NT2/D1 (cell line): Measurements from ENCODE around the gene LRMDA.

ENCODE experiments used
- DNase-seq: peaks from one replicate; pipeline ENCODE4 v3.0.0-alpha.2; 2011; ENCODE audit warnings: low read depth, low spot score
- H3K27me3 ChIP-seq: 2 replicates; pipeline ENCODE4 v1.6.0; 2011; ENCODE audit warnings: mild to moderate bottlenecking; ENCODE audit not compliant: insufficient read length, insufficient read depth
- H3K36me3 ChIP-seq: 2 replicates; pipeline ENCODE4 v1.6.1; 2011; ENCODE audit warnings: mild to moderate bottlenecking, low read length, mixed read lengths; ENCODE audit not compliant: insufficient read depth, insufficient read length
- H3K4me1 ChIP-seq: 2 replicates; pipeline ENCODE4 v1.5.1; 2011; ENCODE audit not compliant: insufficient read depth, insufficient read length
- H3K4me3 ChIP-seq: 2 replicates; pipeline ENCODE4 v1.5.1; 2011; ENCODE audit warnings: low read depth; ENCODE audit not compliant: insufficient read length
- H3K9ac ChIP-seq: 2 replicates; pipeline ENCODE4 v1.6.0; 2011; ENCODE audit warnings: low read depth; ENCODE audit not compliant: insufficient read length
- H3K9me3 ChIP-seq: 2 replicates; pipeline ENCODE4 v1.5.1; 2011; ENCODE audit warnings: mild to moderate bottlenecking, low read length; ENCODE audit not compliant: insufficient read depth
- SUZ12 ChIP-seq: IDR thresholded peaks from 2 replicates; pipeline ENCODE4 v1.6.1; 2011; ENCODE audit not compliant: insufficient read length, insufficient read depth; ENCODE audit errors: extremely low read depth
- YY1 ChIP-seq: IDR thresholded peaks from 2 replicates; pipeline ENCODE4 v1.6.1; 2011; ENCODE audit not compliant: insufficient read length, insufficient read depth
- ZNF274 ChIP-seq: IDR thresholded peaks from 2 replicates; pipeline ENCODE4 v1.6.1; 2011; ENCODE audit warnings: mild to moderate bottlenecking, low read depth, low read length

The LRMDA gene

DNA sequence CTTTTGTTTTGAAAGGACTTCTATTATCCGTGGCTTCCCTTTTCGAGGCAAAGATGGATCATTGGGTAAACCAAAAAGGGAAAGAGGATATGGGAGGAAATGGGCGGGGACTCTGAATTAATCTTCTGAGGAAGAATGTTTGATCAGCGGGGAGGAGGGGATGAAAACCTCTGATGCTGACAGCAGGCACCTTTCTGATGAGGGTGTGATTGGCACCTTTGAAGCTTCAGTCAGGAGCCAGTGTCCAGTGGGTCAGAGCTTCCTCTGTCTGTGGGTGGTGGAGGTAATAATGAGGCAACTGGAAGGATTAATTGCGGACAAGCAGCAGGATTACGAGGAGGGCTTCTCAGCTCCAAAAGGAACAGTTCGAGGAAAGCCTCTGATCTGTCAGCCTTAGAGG, 877.6 kb downstream of the LRMDA start:
- Histone ChIP-seq H3K27me3 (no peaks in the 10 kb centered on the region), H3K36me3 (no peaks in the 10 kb centered on the region), H3K9ac (no peak overlapping the region), H3K9me3 (no peaks in the 10 kb centered on the region), H3K4me3 (no peak overlapping the region), H3K4me1 (no peaks in the 10 kb centered on the region)
- DNase-seq = no peak
- TF ChIP-seq ZNF274 = no peak
- TF ChIP-seq SUZ12 = no peak
- no peak for TF ChIP-seq YY1

DNA sequence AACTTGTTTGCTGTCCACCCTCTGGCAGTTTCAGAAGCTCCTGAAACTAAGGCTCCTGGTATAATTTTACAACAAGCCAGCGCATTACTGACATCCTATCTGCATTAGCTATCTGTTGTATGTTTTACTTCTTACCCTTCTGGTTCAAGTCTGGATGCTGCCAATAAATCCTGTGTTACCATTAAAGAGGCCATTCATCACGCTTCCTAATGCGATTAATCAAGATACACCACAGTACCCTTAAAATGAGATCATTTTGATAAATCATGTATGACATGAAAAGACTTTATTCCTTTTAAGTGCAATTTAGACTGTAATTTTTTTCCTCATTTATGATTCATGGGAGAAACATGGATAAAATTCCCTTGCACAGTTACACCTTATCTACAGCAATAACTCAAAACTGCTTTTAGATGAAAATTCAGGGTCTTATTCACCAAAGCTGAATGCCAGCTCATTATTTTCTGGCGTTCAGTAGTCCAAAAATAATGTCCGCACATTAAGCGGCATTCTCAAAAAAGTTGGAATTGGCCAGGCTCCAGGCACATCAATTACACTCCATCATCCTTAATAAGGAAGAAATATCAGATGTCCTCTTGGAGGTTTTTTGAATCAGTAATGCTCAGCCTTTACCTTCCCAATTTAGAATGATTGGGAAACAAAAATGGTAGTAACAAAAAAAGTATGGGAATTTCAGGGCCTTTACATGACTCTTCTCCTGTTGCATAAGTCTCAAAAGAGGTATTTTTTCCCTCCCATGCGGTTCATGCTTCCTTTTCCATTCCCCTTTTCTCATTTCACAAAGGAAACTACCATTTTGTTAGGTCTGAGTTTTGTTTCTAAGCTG, 878.5 kb downstream of the LRMDA start:
- Histone ChIP-seq H3K9ac (no peak overlapping the region), H3K9me3 (no peaks in the 10 kb centered on the region), H3K4me1 (no peaks in the 10 kb centered on the region), H3K36me3 (no peaks in the 10 kb centered on the region), H3K27me3 (no peaks in the 10 kb centered on the region), H3K4me3 (no peak overlapping the region)
- DNase-seq = no peak
- TF ChIP-seq YY1 = no peak
- TF ChIP-seq SUZ12 = no peak
- no peak for TF ChIP-seq ZNF274

DNA sequence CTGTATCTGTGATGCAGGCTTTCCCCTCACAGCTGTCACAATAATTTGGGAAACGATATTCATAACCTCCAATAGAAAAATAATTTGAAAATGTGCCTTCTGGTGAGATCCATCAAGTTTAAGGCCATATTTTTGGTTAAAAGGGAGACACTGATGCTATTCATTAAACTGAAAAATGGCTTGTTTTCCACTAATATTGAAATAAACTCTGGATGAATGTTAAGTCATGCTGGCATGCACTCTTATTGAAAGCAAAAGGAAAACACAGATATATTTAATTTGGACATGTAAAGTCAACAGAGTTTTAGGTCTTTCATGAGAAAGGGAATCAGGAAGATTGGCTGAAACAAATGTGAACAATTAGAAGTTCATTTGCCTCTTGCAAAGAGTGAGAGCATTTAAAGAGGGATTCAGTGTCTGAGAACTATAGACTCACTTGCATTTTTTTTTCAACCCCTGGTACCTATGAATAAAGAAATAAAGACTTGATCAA, 879.2 kb downstream of the LRMDA start:
- TF ChIP-seq SUZ12 (no peak), ZNF274 (no peak), YY1 (no peak)
- Histone ChIP-seq H3K36me3 (no peaks in the 10 kb centered on the region), H3K27me3 (no peaks in the 10 kb centered on the region), H3K4me3 (no peak overlapping the region), H3K9me3 (no peaks in the 10 kb centered on the region), H3K9ac (no peak overlapping the region), H3K4me1 (no peaks in the 10 kb centered on the region)
- DNase-seq = no peak

DNA sequence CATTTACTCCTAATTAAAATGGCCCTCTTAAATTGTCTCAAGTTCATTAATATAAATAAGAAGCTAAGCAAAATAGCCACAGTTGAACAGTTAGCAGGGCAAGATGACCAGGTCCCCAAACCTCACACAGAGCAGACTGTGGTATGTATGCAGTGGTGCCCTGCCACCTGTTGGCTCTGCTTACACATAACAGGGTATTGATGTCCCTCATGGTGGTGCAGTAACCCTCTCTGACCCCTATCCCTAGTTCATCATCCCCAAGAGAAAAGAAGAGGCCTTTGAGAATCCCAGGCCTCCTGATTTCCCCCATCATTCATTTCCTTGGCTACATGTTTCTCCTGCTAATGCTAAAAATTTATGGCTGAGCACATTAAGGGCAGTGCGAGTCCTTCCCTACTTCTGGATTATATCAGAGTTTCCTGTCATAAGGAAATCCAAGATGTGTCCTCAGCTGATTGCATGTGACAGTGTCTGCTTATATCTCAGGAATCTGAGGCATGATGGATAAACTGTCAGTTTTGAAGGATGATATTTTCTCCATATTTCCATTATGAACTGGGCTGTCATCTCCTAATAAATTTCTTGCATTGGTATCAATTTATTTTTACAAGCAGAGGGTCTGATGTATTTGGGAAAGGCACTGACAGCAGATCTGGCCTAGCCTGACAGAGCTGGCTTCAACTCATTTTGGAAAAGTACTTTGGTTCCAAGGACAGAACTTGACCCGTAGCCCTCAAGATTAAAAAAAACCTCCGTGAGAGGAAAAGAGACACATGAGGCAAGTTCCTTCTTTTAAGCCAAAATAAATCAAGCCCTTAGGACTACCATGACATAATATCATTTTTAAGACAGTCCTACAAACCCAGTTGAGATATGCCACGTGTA, 880.6 kb downstream of the LRMDA start:
- H3K9me3 ChIP-seq = no peaks in the 10 kb centered on the region
- H3K4me1 ChIP-seq = no peaks in the 10 kb centered on the region
- H3K27me3 ChIP-seq = no peaks in the 10 kb centered on the region
- H3K9ac ChIP-seq = no peak overlapping the region
- TF ChIP-seq YY1 (no peak), ZNF274 (no peak), SUZ12 (no peak)
- DNase-seq = peak; percentile 46
- H3K4me3 ChIP-seq = no peak overlapping the region
- no peaks in the 10 kb centered on the region for H3K36me3 ChIP-seq

DNA sequence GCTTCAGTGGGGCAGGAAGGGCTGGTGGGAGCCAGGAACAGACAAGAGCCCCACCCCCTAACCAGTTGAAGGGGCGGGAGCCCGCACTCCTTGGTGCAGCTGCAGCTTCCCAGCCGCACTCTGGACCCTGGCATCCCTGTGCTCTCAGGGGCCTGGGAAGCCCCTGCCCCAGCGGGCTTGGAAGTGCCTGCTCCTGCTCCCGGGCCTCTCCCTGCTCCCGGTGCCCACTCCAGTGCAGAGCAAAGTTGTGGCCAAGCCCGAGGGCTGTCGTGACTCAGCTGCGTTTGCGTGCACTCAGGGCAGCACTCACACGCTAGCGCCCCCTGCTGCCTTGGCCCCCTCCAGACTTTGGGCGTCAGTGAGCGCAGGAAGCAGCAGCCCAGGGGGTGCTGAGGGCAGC, 883.8 kb downstream of the LRMDA start:
- Histone ChIP-seq H3K4me1 (no peaks in the 10 kb centered on the region), H3K36me3 (no peaks in the 10 kb centered on the region), H3K9ac (no peak overlapping the region), H3K9me3 (no peaks in the 10 kb centered on the region), H3K27me3 (no peaks in the 10 kb centered on the region), H3K4me3 (no peak overlapping the region)
- TF ChIP-seq SUZ12 (no peak), YY1 (no peak), ZNF274 (no peak)
- DNase-seq = no peak

DNA sequence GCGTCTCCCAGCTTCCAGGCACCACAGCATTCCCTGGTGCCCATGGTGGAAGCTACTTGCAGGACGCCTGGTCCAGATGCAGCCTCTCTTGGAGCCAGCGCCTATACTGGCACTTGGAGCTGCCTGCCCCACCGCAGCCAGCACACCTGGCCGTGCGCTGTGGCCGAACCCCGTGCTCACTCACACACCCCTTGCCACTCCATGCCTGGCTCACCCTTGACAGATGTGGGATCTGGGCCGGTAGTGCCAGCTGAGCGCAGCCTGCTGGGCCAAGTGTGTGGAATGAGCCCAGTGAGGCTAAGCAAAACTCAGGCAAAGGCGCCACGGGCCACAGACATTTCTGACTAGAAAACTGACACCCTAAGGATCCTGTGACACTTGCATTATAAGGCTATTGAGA, 884.8 kb downstream of the LRMDA start:
- Histone ChIP-seq H3K9me3 (no peaks in the 10 kb centered on the region), H3K27me3 (no peaks in the 10 kb centered on the region), H3K4me3 (no peak overlapping the region), H3K36me3 (no peaks in the 10 kb centered on the region), H3K9ac (no peak overlapping the region), H3K4me1 (no peaks in the 10 kb centered on the region)
- DNase-seq = no peak
- TF ChIP-seq ZNF274 (no peak), YY1 (no peak), SUZ12 (no peak)

DNA sequence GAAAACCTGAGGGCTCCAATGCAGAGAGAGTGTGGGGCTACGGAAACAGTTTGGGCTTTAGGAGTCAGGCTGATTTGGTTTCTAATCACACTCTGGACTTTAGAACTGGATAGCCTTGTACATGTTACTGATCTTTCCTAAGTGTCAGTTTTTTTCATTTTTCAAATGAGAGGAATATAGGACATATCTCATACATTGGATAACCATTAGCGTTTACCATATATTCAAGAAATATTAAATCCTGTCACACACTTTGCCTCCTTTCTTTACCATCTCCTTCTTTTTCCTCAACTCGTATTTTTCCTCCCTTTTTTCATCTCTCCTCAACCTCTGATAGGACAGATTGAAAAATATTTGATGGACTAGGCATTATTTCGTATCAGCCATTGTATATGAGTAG, 885.7 kb downstream of the LRMDA start:
- no peak for DNase-seq
- H3K9me3 ChIP-seq = no peaks in the 10 kb centered on the region

More for the DNA sequence above, 885.7 kb downstream of the LRMDA start:
- H3K27me3 ChIP-seq = no peaks in the 10 kb centered on the region
- H3K9ac ChIP-seq = no peak overlapping the region
- H3K4me1 ChIP-seq = no peaks in the 10 kb centered on the region
- H3K4me3 ChIP-seq = no peak overlapping the region
- TF ChIP-seq SUZ12 (no peak), ZNF274 (no peak), YY1 (no peak)
- H3K36me3 ChIP-seq = no peaks in the 10 kb centered on the region
